ENCODE data around the gene SUGCT.

Gene SUGCT

GRCh38 chr7:40761762-40762560 is 627.2 kb downstream of the SUGCT start:
- Histone ChIP-seq H3K4me2 (ENCODE audit: insufficient read depth, low read length) (no peak overlapping the region), H3K36me3 (ENCODE audit: insufficient read depth, low read length) (no peaks in the 10 kb centered on the region), H3K9ac (ENCODE audit: low read depth, low read length) (no peak overlapping the region), H3K9me3 (ENCODE audit: insufficient read depth, low read length, severe bottlenecking) (no peaks in the 10 kb centered on the region), H4K20me1 (ENCODE audit: insufficient read depth, low read length) (no peaks in the 10 kb centered on the region), H3K4me3 (ENCODE audit: low read depth in 1 of 2, low read length in 2 of 2) (no peak overlapping the region), H3K27me3 (ENCODE audit: insufficient read depth, low read length, poor library complexity) (no peaks in the 10 kb centered on the region), H3K4me1 (ENCODE audit: insufficient read depth, low read length) (peaks cover 8% of the 10 kb centered on the region), H3K79me2 (ENCODE audit: insufficient read depth, low read length) (no peaks in the 10 kb centered on the region), H3K27ac (ENCODE audit: low read length) (no peak overlapping the region), H2AFZ (ENCODE audit: low read depth, low read length) (no peak overlapping the region)
- ATAC-seq (ENCODE audit: insufficient read depth, low read depth) (no peak), DNase-seq (no peak)
- TF ChIP-seq EZH2 (IDR thresholded peaks at IDR 0.05; ENCODE audit: borderline replicate concordance, low read depth, low read length, severe bottlenecking) (no peak), CTCF (IDR thresholded peaks at IDR 0.05; ENCODE audit: borderline replicate concordance, extremely low read depth, low read length, poor library complexity, severe bottlenecking) (peak; percentile 16)

GRCh38 chr7:40763319-40764287 is 628.8 kb downstream of the SUGCT start:
- Histone ChIP-seq H3K9me3 (ENCODE audit: insufficient read depth, low read length, severe bottlenecking) (no peaks in the 10 kb centered on the region), H4K20me1 (ENCODE audit: insufficient read depth, low read length) (no peaks in the 10 kb centered on the region), H3K4me3 (ENCODE audit: low read depth in 1 of 2, low read length in 2 of 2) (no peak overlapping the region), H3K36me3 (ENCODE audit: insufficient read depth, low read length) (no peaks in the 10 kb centered on the region), H3K79me2 (ENCODE audit: insufficient read depth, low read length) (no peaks in the 10 kb centered on the region), H3K4me2 (ENCODE audit: insufficient read depth, low read length) (no peak overlapping the region), H3K27ac (ENCODE audit: low read length) (no peak overlapping the region), H3K27me3 (ENCODE audit: insufficient read depth, low read length, poor library complexity) (no peaks in the 10 kb centered on the region), H3K4me1 (ENCODE audit: insufficient read depth, low read length) (peaks cover 8% of the 10 kb centered on the region), H3K9ac (ENCODE audit: low read depth, low read length) (no peak overlapping the region), H2AFZ (ENCODE audit: low read depth, low read length) (no peak overlapping the region)
- DNase-seq (no peak), ATAC-seq (ENCODE audit: insufficient read depth, low read depth) (no peak)
- TF ChIP-seq CTCF (IDR thresholded peaks at IDR 0.05; ENCODE audit: borderline replicate concordance, extremely low read depth, low read length, poor library complexity, severe bottlenecking), result peak; percentile 33
- TF ChIP-seq EZH2 (IDR thresholded peaks at IDR 0.05; ENCODE audit: borderline replicate concordance, low read depth, low read length, severe bottlenecking), result no peak

GRCh38 chr7:40765639-40766038 is 630.8 kb downstream of the SUGCT start:
- DNase-seq (peak; percentile 13), ATAC-seq (ENCODE audit: insufficient read depth, low read depth) (peak; percentile 68; the same call in 2 of the 3 replicates)
- no peaks in the 10 kb centered on the region for H3K36me3 ChIP-seq (ENCODE audit: insufficient read depth, low read length)
- H3K27me3 ChIP-seq (ENCODE audit: insufficient read depth, low read length, poor library complexity), result no peaks in the 10 kb centered on the region
- H4K20me1 ChIP-seq (ENCODE audit: insufficient read depth, low read length), result no peaks in the 10 kb centered on the region
- H3K4me1 ChIP-seq (ENCODE audit: insufficient read depth, low read length), result peaks cover 8% of the 10 kb centered on the region
- TF ChIP-seq CTCF (IDR thresholded peaks at IDR 0.05; ENCODE audit: borderline replicate concordance, extremely low read depth, low read length, poor library complexity, severe bottlenecking) (no peak), EZH2 (IDR thresholded peaks at IDR 0.05; ENCODE audit: borderline replicate concordance, low read depth, low read length, severe bottlenecking) (no peak)
- no peak overlapping the region for H3K9ac ChIP-seq (ENCODE audit: low read depth, low read length)
- no peak overlapping the region for H3K27ac ChIP-seq (ENCODE audit: low read length)
- no peaks in the 10 kb centered on the region for H3K9me3 ChIP-seq (ENCODE audit: insufficient read depth, low read length, severe bottlenecking)
- H3K79me2 ChIP-seq (ENCODE audit: insufficient read depth, low read length), result no peaks in the 10 kb centered on the region
- no peak overlapping the region for H3K4me3 ChIP-seq (ENCODE audit: low read depth in 1 of 2, low read length in 2 of 2)
- H2AFZ ChIP-seq (ENCODE audit: low read depth, low read length), result no peak overlapping the region
- no peak overlapping the region for H3K4me2 ChIP-seq (ENCODE audit: insufficient read depth, low read length)

All from DND-41 (cell line).